GM21381 (cell line): ENCODE data around the gene KLF8.

Experiments used
- ATAC-seq: cut with Tn5 transposase; IDR thresholded peaks from one replicate; pipeline ENCODE4 v1.9.1; 2021; ENCODE audit warnings: mild to moderate bottlenecking, moderate library complexity; ENCODE audit not compliant: unreplicated experiment

The KLF8 gene

DNA sequence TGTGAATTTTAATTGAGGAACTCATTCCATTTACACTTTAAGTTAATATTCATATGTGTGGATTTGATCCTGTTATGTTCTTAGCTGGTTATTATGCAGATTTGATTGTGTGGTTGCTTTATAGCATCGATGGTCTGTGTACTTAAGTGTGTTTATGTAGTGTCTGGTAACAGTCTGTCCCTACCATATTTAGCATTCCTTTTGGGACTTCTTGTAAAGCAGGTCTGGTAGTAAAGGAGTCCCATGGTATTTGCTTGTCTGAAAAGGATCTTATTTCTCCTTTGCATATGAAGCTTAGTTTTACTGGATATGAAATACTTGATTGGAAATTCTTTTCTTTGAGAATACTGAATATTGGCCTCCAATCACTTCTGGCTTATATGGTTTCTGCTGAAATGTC lies 76.6 kb downstream of the KLF8 start:
- ATAC-seq: no peak

- no peak for ATAC-seq
Observed at GRCh38 chrX:56309881-56310280, 77.7 kb downstream of the KLF8 start.

GRCh38 chrX:56310581-56310980 lies 78.4 kb downstream of the KLF8 start:
- no peak for ATAC-seq

GRCh38 chrX:56313308-56313707 lies 81.2 kb downstream of the KLF8 start:
- ATAC-seq: no peak

DNA sequence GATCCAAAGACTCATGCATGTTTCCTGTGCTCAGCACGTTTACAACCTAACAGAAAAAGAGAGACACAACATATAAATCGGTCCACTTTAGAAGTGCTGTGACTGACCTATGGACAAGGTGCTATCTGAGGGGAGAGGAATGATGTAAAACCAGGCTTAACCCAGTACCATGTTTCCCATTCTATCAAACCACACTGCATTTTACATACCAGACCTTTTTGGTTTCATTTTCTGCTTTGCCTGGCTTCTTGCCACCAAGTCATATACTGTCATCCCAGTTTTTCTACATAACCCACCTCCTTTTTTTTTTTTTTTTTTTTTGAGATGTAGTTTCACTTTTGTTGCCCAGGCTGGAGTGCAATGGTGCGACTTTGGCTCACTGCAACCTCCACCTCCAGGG lies 82.2 kb downstream of the KLF8 start:
- ATAC-seq: no peak

- ATAC-seq: no peak
Observed at GRCh38 chrX:56318076-56318475, 85.9 kb downstream of the KLF8 start.

DNA sequence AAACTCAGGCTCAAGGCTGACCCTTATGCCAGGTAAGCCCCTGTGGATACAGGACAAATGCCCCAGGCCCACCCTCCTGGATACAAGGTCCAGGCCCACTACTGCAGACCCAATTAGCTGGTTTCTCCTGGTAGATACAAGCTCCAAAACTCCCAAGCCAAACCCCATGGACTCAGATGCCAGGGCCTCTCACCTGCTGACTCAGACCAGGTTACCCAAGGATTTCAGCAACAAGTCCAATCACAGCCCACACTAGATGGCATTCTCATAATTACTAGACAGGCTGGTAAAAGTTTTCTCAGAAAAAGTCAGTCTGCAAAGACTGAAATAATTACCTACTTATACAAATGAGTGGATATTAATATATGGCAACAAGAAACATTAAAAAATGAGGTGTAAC lies 87.0 kb downstream of the KLF8 start:
- ATAC-seq: no peak
